Measurements from ENCODE around the gene STK16. TPM values are rescaled to one million over a fixed set of nuclear protein-coding genes. Genes with fewer than 3 reads are reported as not detected.

Gene STK16
- total and polyA plus RNA-seq, 2 of the 13 experiments (the other 11 are each of a cell fraction or from before 2014, with no cell fraction given): 28.0 to 50.9 TPM

DNA sequence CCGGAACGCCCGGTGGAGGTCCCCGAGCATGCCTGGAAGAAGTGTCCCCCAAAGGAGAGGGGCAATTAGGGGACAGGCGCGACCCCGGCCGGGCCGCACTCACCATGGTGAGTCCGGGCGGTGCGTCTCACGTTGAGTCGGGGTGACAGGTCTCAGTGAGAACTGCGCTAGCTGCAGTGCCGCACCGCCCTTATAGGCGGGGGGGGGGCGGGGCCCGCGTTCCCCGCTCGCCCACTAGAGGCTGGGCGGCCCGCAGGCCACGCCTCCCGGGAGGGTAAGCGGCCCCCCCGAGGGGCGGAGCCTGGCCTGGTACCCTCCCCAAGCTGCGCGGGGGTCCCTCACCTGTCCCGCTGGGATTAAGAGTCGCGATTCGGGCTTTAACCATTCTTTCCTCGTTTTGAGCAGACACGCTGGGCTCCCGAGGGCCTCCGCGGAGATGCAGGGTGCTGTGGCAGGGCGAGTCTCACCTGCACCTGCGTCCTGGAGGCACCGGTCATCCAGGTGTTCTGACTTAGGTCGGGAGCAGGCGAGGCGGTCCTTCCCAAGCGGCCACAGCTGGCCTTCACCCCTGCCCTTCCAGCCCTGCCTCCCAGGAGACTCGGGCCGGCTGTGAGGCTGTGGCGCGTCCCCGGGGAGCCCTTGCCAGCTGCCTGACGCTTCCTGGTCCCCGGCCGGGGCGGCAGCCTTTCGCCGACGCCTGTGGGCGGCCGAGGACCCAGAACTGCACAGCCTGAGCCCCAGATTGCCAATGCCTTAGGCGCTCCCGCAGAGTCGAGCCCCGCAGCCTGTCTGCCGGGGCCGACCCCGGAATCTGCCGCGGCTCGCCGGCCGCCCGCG, 8.7 kb downstream of the STK16 start, which contains the start of gene TUBA4A (continued):
- TF ChIP-seq SRY (CRISPR knock-in tag; IDR thresholded peaks at IDR 0.05) (0 out of 2 replicates have a peak, but pooled peaks have one; percentile 11), NKX3-1 (CRISPR knock-in tag; IDR thresholded peaks at IDR 0.05) (0 out of 2 replicates have a peak, but pooled peaks have one; percentile 21), WIZ (CRISPR knock-in tag; IDR thresholded peaks at IDR 0.05) (no peak), HIC2 (CRISPR knock-in tag; IDR thresholded peaks at IDR 0.05; ENCODE audit: low read depth) (no peak), ZNF724P (CRISPR knock-in tag; IDR thresholded peaks at IDR 0.05; ENCODE audit: borderline replicate concordance) (0 out of 2 replicates have a peak, but pooled peaks have one; percentile 2), ZNF704 (CRISPR knock-in tag; IDR thresholded peaks at IDR 0.05; ENCODE audit: borderline replicate concordance) (peak; percentile 70; the same call in 1 of the 2 replicates), KDM5A (IDR thresholded peaks at IDR 0.05; ENCODE audit: borderline replicate concordance, low read length) (no peak), TARDBP (CRISPR knock-in tag; IDR thresholded peaks at IDR 0.05) (0 out of 2 replicates have a peak, but pooled peaks have one; percentile 43), GMEB1 (CRISPR knock-in tag; IDR thresholded peaks at IDR 0.05; ENCODE audit: borderline replicate concordance) (peak; percentile 64), ZBTB38 (CRISPR knock-in tag; IDR thresholded peaks at IDR 0.05) (no peak), ZNF788 (CRISPR knock-in tag; IDR thresholded peaks at IDR 0.05; ENCODE audit: borderline replicate concordance) (no peak), RARG (CRISPR knock-in tag; IDR thresholded peaks at IDR 0.05; ENCODE audit: low read depth) (no peak), REST (IDR thresholded peaks at IDR 0.05; ENCODE audit: borderline replicate concordance in 1 of 2, low read depth in 1 of 2, low read length in 2 of 2) (peak in 1 of 2 experiments; percentile 21; a peak in 1 of 4 replicates), RXRB (CRISPR knock-in tag; IDR thresholded peaks at IDR 0.05; ENCODE audit: borderline replicate concordance) (no peak; the same call in 1 of the 2 replicates), ZEB1 (IDR thresholded peaks at IDR 0.05; ENCODE audit: insufficient replicate concordance, low read depth) (peak; percentile 98)
- TF ChIP-seq, protein P1, sequence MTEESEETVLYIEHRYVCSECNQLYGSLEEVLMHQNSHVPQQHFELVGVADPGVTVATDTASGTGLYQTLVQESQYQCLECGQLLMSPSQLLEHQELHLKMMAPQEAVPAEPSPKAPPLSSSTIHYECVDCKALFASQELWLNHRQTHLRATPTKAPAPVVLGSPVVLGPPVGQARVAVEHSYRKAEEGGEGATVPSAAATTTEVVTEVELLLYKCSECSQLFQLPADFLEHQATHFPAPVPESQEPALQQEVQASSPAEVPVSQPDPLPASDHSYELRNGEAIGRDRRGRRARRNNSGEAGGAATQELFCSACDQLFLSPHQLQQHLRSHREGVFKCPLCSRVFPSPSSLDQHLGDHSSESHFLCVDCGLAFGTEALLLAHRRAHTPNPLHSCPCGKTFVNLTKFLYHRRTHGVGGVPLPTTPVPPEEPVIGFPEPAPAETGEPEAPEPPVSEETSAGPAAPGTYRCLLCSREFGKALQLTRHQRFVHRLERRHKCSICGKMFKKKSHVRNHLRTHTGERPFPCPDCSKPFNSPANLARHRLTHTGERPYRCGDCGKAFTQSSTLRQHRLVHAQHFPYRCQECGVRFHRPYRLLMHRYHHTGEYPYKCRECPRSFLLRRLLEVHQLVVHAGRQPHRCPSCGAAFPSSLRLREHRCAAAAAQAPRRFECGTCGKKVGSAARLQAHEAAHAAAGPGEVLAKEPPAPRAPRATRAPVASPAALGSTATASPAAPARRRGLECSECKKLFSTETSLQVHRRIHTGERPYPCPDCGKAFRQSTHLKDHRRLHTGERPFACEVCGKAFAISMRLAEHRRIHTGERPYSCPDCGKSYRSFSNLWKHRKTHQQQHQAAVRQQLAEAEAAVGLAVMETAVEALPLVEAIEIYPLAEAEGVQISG (CRISPR knock-in tag; IDR thresholded peaks at IDR 0.05): peak; percentile 46
